AG09309 (cell line): Measurements from ENCODE around the gene DAW1.

ENCODE experiments used
- DNase-seq: peaks from one replicate; pipeline ENCODE4 v3.0.0-alpha.2; 2010; ENCODE audit warnings: low read depth
- H3K4me3 ChIP-seq: 2 replicates; pipeline ENCODE4 v1.5.1; 2011; ENCODE audit warnings: mild to moderate bottlenecking, low read depth, low read length, moderate library complexity; ENCODE audit not compliant: control insufficient read depth
- TF ChIP-seq, protein P1 (sequence below): IDR thresholded peaks from 2 replicates; pipeline ENCODE4 v1.5.1; 2011; ENCODE audit warnings: mild to moderate bottlenecking, low read depth, low read length, inconsistent platforms; ENCODE audit not compliant: insufficient read depth, control insufficient read depth; ENCODE audit errors: missing control alignments

DAW1 gene

DNA sequence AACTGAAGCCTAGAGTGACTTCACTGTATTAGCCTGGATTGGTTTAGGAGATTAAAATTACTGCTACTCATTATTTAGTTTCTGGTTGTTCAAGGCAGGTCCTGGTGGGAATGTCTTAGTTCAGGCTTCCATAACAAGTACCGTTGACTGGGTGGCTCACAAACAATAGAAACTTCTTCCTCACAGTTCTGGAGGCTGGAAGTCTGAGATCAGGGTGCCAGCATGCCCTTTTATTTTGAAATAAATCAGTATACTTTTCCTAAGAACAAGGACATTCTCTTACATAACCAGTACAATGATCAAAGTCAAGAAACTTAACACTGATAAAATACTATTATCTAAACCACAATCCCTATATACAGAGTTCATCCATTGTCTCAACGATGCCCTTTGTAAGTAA is 4.0 kb upstream of the DAW1 start:
- TF ChIP-seq, protein P1, sequence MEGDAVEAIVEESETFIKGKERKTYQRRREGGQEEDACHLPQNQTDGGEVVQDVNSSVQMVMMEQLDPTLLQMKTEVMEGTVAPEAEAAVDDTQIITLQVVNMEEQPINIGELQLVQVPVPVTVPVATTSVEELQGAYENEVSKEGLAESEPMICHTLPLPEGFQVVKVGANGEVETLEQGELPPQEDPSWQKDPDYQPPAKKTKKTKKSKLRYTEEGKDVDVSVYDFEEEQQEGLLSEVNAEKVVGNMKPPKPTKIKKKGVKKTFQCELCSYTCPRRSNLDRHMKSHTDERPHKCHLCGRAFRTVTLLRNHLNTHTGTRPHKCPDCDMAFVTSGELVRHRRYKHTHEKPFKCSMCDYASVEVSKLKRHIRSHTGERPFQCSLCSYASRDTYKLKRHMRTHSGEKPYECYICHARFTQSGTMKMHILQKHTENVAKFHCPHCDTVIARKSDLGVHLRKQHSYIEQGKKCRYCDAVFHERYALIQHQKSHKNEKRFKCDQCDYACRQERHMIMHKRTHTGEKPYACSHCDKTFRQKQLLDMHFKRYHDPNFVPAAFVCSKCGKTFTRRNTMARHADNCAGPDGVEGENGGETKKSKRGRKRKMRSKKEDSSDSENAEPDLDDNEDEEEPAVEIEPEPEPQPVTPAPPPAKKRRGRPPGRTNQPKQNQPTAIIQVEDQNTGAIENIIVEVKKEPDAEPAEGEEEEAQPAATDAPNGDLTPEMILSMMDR = no peak
- no peak for DNase-seq
- no peak overlapping the region for H3K4me3 ChIP-seq

GRCh38 chr2:227870710-227871374 is 589 bp upstream of the DAW1 start:
- DNase-seq = no peak
- H3K4me3 ChIP-seq = no peak overlapping the region; the same call in 1 of the 2 replicates
- TF ChIP-seq, protein P1 = no peak

GRCh38 chr2:227872676-227873075 is 1.2 kb downstream of the DAW1 start:
- TF ChIP-seq, protein P1 = no peak
- DNase-seq = no peak
- no peak overlapping the region for H3K4me3 ChIP-seq

GRCh38 chr2:227876300-227876801 is 4.9 kb downstream of the DAW1 start:
- no peak for DNase-seq
- TF ChIP-seq, protein P1 = no peak
- H3K4me3 ChIP-seq = no peak overlapping the region

DNA sequence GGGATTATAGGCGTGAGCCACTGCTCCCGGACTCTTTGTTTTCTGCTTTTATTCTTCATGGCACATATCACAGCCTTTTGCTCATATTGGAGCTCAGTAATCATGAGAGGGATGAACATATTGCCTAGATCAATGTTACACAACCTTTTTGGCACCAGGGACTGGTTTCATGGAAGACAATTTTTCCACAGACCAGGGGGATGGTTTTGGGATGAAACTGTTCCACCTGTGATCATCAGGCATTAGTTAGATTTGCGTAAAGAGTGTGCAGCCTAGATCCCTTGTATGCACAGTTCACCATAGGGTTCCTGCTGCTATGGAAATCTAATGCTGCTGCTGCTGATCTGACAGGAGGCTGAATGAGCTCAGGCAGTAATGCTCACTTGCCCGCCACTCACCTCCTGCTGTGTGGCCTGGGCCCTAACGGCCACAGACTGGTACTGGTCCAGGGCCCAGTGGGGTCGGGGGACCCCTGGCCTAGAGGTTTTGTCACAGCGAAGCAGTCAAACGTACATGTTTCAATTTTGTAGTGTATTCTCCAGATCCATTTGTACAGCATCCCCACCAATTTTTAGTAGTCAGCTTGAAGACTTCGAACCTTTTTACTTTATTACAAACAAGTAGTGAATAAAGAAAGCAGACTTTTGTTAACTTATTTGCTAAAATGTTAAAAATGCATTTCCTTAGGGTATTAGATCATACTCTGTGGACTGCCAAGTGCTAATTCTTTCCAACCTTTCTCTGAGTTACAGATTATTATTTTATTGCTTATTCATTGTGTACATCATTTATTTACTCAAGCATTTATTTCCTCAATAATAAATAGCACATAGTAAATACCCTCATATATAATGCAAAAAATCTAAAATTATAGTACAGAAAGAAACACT is 6.2 kb downstream of the DAW1 start:
- H3K4me3 ChIP-seq = no peak overlapping the region
- TF ChIP-seq, protein P1 = no peak
- DNase-seq = no peak

GRCh38 chr2:227880460-227880859 is 9.0 kb downstream of the DAW1 start:
- TF ChIP-seq, protein P1 = no peak
- DNase-seq = no peak
- H3K4me3 ChIP-seq = no peak overlapping the region
